A172 (cell line): ENCODE measurements around the gene SIPA1L3. TPM values are rescaled to one million over a fixed set of nuclear protein-coding genes. Genes with fewer than 3 reads are reported as not detected.
"Not testable (repeated sequence)": the region's sequence is repeated elsewhere in the genome, so short reads cannot be mapped to it uniquely, and the experiment has no call there.

ENCODE experiments used
- DNase-seq: peaks from one replicate; pipeline ENCODE4 v3.0.0-alpha.2; 2015; ENCODE audit warnings: low spot score
- total RNA-seq: library from RNA; depleted of rRNA; stranded (reverse); fragments of >200 nt; shearing (Covaris generic); gene quantifications from 2 replicates; pipeline ENCODE4 v1.2.3, GENCODE V29; 2014

Gene SIPA1L3
- total RNA-seq, 1 experiment from 2014 or later: 42.2 TPM

DNA sequence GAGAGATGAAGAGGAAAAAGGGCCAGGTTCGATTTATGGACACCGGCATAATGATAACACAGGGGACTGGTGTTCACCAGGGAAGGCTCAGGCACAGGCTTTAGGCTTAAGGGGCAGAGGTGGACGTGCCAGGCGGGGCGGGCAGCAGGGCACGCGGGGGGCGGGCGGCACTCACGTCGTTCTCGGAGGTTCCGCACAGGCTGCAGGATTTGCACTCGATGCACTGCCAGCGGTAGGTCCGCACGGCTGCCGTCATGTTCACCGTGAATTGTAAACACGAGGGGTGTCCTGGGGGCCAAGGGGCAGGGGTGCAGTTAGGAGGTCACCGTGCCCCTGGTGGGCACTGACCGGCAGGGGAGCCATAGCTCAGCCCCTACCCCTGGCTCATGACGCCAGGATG is 306.5 kb downstream of the SIPA1L3 start:
- DNase-seq: no peak

DNA sequence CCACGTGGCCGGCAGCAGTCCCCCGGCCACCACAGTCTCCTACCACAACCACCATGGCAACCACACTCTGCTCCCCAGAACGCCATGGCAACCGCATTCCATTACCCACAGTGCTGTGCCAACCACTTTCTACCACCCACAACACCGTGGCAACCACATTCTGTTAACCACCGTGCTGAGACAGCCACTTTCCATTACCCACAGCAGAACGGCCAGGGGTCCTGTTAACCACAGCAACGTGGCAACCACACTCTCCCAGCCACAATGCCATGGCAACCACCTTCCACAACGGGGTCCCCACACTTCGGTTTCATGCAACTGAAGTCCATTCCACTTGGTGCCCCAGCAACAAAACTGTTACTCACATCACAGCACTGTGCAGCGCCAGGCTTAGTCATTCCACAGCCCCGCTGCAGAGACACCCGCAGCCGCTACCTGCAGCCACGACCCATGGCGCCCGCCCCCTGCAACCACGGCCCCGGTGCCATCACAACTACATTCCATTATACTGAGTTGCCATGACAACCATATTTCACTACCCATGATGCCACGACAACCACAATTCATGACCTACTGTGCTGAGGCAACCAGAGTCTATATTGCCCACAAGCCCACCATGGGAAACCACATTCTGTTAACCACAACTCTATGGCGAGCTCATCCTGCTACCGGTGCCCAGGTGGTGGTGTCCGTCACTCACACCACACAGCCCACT is 307.1 kb downstream of the SIPA1L3 start:
- DNase-seq: peak; percentile 86

DNA sequence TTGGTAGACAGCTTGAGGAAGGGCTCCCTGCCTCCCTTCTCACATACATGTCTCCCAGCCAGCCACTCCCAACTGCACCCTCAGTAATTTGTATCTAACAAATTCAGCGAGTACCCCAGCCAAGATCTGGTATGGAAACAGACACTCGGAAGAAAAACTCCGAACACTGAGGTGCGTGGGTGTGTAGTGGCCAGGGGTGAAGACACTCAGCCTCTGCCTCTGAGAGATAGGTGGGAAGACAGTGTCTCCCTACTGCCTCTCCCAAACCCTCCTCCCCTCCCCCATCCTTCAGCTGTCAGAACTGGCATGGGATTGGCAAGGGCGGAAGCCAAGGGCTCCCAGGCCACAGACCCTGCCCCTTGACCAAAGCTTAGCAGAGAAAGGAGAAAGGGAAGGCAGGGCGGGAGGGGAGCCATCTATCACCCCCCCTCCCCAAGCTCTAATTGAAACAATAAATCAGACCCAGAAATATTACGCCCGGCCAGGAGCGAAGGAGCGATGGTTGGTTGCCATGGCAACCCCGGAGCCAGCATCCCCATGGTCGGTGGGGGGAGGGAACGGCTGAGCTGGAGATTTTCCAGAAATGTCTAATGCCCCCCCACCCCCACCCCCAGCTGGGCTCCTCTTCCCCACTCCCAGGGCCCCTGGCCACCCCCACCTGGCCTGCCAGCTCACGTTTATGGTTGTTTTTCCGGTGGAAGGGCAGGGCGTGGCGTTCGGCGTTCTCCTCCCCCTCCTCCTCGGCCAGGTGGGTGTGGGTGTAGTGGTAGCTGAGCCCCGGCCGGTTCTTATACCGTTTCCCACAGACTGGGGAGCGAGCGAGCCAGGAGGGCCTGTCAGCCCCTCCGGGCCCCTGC is 310.0 kb downstream of the SIPA1L3 start:
- no peak for DNase-seq

DNA sequence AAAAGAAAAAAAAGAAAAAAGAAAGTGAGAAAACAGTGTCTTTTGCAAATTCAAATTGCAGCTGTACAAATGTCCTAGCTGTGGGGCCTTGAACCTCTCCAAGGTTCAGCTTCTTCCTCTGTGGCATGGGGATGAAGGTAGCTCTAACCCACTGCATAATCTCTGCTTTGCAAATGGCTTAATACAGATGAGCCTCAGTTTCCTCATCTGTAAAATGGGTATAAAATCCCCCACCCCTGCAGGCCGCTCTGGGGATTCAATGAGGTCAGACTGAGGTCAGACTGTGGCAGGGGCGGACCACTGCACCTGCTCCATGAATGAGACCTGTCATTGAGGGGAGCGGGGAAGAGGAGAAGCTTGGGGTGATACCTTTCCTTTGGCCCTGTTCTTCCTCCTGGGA is 311.2 kb downstream of the SIPA1L3 start:
- DNase-seq: no peak

DNA sequence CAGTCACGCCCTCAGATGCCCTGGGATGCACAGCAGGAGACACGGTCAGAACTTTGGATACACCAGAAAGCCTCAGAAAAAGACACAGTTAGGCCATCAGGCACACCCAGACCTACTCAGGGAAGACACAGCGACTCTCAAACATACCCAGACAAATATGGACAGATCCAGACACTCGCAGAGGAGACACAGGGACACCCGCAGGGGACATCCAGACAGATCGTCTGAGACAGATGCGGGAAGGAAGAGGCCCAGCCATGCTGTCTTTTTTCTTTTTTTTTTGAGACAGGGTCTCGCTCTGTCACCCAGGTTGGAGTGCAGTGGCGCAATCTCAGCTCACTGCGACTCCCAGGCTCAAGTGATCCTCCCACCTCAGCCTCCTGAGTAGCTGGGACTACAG is 312.2 kb downstream of the SIPA1L3 start:
- DNase-seq: no peak

DNA sequence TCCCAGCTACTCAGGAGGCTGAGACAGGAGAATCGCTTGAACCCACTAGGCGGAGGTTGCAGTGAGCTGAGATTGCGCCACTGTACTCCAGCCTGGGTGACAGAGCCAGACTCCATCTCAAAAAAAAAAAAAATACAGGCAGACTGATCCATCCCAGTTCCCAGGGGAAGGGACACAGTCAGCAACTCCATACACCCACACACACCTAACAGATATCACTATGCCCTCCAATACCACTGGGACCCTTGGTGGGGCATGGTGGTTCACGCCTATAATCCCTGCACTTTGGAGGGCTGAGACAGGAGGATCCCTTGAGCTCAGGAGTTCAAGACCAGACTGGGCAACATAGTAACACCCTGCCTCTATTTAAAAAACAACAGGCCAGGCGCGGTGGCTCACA is 314.4 kb downstream of the SIPA1L3 start:
- DNase-seq: no peak

DNA sequence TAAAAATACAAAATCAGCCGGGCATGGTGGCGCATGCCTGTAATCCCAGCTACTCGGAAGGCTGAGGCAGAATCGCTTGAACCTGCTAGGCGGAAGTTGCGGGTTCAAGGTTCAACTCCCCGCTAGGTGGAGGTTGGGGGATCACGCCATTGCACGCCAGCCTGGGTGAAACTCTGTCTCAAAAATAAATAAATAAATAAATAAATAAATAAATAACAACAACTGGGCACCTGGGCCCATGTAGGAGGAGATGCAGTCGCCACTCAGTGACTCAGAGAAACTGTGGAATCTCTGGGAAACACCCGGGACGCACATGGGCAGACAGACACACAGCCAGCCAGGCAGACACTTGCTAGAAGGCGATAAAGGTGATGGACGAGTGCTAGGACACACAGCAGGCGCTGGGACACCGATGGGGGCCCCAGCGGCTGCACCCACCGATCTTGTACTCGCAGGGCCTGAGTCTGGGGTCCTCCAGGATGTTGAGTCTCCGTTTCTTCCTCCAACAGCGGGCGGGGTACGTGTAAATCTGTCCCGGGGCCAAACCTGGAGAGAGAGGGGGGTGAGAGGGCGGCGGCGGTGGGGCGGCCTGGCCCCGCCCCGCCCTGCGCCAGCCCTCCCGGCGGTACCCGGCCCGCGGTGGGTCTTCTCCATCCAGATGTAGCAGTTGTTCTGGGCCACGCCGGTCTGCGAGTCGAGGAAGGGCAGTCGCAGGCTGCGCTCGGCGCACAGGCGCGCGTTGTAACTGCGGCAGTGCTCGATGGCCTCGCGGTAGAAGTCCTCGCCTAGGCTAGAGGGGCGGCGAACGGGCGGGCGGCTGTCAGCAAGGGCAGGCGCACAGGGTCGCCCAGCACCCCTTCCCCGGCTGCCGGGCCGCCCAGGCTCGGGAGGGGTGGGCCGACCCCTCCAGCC is 315.2 kb downstream of the SIPA1L3 start:
- DNase-seq: no peak

DNA sequence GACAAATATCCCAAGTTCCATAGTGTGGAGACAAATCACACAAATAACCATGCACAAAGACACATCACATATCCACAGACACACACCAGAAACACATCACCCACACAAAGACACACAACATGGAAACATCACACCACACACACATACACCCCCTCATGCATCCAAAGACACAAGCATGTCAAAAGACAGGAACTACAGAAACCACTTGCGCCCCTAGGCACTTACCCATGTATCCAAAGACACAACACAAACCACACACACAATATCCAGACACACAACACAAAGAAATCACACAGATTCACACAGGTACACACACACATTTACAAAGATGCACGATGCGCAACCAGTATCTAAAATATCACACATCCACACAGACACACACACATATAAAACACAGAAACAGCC is 316.1 kb downstream of the SIPA1L3 start:
- no peak for DNase-seq

DNA sequence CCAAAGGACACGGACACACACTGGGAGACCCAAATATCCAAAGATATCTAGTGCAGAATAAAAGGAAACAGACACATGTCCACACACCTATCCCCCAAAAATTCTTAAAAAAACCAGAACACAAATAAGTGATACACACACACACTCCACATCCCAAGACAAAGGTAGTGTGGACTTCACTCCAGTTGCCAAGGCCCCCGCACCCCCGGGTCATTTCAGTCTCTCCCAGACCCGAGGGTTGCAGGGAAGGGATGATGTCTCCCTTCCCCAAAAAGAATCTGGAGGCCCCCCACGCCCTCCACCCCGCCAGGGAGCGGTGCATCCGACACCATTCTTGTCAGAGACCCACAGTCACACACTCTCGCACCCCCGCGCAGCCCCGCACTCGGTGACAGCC is 316.6 kb downstream of the SIPA1L3 start:
- DNase-seq: no peak

DNA sequence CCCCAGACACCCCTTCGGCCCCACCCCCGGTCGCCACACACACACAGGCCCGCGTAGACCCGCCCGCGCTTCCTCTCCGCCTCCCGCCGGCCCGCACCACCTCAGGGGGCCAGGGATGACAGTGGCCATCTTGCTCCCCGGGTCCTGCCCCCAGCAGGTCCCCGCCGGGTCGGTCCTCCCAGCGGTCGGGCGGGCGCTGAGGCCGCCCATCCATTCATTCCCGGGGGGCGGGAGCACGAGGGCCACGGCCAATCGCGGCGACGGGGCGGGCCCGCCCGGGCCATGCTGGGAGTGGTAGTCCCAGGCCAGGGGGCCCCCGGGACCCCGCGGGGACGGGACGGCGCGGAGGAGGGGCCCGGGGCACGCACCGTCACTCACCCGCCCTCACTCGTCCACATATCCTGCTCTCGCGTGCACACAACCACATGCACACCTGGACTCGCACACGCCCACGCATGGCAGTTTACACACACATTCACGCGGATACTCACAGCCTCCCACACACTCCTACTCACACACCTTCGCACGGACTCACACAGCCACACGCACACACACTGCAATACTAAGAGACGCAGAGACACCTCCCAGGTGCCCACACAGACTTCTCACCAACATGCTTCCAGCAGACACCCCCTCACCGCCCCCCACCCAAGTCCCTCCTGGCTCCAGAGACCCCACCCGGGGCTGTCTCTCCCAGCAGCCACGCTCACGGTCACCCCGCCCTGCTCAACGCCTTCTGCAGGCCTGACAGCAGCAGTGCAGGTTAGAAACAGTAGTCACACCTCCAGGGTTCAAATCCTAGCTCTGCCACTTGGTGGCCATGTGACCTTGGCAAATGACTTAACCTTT is 317.2 kb downstream of the SIPA1L3 start, which contains the start of gene DPF1:
Gene DPF1 (minus strand): TSS at position 209 of the 849 bp plus-strand sequence. CDS start 80 bp downstream, at position 129.
- peak; percentile 60 for DNase-seq

DNA sequence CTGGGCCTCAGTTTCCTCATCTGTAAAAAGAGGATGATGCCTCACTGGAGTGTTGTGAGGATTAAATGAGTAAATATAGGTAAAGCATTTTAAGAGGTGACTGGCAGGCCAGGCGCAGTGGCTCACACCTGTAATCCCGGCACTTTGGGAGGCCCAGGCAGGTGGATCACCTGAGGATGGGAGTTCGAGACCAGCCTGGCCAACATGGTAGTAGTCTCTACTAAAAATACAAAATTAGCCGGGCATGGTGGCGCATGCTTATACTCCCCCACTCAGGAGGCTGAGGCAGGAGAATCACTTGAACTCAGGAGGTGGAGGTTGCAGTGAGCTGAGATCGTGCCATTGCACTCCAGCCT is 317.8 kb downstream of the SIPA1L3 start:
- not testable (repeated sequence) for DNase-seq

DNA sequence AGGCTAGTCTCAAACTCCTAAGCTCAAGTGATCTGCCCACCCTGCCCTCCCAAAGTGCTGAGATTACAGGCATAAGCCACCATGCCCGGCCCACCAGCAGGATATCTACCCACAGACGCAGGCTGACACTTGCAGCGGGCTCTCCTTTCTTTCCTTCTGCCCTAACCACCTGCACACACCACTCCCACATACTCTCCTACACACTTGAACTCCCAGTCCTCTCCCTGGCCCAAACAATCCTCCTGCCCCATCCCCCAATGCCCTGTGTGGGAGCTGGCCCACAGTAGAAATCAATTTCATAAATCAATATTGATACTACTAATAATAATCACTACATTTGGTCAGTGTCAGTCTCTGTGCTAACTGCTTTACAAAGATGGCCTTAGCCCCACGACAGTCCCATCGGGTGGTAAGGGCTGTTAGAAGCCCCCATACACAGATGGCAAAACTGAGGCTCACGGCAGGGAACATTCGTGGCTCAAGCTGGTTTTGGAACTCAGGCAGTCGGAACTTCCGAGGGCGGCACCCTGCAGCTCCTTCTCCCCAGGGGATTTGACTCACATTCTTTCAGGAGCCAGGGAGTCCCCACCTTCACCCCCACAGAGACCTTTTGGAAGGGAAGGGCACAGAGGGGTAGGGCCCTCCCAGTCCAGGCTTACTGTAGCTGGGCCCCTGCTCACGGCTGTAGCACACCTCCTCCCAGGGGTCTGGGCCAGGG is 320.4 kb downstream of the SIPA1L3 start:
- no peak for DNase-seq

DNA sequence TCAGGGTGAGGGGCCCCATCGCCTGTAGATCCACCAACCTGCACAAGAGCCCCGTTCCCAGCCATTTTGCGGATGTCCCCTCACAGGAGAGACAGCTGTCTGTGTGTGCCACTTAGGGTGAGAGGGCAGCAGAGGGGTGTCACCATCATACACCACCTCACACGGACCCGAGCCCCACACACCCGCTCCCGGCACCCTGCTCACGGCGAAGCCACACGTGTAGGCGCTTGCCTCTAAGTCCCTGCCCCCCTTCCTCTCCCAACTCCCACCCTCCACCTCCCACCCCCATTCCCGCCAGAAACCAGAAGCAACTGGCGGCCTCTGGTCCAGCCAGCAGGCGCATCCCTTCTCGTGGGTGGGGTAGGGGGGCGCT is 321.0 kb downstream of the SIPA1L3 start:
- DNase-seq: no peak

DNA sequence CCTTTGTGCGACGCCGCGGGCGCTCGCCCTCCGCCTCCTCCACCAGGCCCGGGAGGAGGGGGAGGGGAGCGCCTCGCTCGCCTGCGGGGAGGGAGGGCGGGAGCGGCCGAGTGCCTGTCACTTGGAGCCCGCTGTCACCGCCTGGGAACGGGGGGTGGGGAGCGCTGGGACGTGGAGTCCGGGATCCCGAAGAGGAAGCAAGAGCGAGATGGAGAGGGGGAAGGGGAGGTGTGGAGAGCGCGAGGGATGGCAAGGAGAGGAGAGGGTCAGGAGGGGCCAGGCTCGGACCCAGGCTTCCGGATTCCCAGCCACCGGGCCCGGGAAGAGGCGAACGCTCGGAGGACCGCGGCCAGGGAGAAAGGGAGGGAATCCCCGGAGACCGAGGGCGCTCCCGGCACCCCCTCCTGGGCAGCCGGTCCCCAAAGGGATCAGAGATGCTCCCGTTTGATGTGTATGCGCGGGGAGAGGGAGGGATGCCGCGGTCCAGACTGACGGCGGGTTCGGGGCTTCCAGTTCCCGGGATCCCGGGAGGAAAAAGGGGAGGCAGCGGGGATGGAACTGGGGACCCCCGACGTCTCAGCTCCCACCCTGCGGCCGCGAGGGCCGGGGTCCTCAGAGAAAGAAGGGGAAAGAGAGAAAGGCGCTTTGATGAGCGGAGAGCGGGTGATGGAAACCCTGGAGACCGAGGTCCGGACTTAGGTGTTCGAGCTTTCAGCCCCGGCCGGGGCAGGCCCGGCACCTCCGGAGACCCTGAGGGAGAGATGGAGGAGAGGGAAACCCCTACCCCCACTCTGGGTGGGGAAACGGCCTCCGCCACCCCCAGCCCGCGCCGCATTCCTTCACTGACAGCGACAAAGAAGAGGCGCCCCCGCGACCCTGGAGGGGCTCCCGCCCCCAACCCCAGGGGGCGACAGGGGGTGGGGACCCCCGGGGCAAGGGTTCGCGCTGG is 321.8 kb downstream of the SIPA1L3 start:
- DNase-seq: no peak

DNA sequence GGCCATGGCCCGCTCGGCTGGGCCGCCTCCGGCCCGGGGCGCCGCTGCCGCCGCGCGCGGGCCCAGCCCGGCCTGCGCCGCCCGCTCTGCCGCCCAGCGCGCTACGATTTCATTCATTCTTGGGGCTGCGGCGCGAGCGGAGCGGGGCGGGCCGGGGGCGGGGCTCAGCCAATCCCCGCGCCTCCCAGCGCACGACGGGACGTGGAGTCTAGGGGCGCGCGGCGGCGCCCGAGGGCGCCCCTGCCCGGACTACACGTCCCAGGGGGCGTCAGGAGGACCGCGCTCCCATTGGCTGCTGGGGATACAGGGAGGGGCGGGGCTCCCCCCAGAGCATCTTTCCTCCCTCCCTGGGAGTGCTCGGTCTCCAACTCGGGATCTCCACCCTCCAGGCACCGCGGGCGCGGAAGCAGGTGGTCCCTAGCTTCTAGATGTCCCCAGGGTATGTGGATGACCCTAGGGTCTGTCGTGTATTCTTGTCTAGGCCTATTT is 322.6 kb downstream of the SIPA1L3 start:
- DNase-seq: peak; percentile 81

DNA sequence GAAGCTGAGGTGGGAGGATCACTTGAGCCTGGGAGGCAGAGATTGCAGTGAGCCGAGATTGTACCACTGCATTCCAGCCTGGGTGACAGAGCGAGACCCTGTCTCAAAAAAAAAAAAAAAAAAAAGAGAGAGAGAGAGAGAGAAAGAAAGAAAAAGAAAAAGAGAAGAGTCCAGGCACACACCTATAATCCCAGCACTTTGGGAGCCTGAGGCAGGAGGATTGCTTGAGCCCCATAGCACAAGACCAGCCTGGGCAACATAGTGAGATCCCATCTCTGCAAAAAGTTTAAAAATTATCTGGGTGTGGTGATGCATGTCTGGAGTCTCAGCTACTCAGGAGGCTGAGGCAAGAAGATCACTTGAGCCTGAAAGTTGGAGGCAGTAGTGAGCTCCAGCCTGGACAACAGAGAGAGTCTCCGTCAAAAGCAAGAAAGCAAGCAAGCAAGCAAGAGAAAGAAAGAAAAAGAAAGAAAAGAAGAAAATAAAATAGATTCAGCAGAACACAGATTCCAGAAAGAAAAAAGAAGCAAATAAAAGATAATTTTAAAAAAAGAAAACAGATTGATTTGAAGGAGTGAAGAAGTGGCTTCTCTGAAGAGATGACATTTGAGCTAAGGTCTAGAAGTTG is 323.6 kb downstream of the SIPA1L3 start:
- DNase-seq: not testable (repeated sequence)

DNA sequence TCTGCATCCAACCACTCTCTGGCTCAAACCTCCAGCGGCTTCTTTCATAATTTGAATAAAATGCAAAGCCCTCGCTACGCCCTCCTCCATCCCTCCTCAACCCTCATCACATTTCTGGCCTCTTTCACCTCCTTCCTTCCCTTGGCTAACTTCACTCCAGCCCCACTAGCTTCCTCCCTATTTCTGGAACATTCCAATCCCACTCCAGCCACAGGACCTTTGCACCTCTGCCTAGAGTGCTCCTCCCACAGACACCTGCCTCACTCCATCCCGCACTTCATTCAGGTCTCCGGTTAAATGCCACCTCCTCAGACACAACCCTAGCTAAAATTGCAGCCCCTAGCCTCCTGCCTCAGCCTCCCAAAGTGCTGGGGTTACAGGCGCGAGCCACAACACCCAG is 324.9 kb downstream of the SIPA1L3 start:
- no peak for DNase-seq

DNA sequence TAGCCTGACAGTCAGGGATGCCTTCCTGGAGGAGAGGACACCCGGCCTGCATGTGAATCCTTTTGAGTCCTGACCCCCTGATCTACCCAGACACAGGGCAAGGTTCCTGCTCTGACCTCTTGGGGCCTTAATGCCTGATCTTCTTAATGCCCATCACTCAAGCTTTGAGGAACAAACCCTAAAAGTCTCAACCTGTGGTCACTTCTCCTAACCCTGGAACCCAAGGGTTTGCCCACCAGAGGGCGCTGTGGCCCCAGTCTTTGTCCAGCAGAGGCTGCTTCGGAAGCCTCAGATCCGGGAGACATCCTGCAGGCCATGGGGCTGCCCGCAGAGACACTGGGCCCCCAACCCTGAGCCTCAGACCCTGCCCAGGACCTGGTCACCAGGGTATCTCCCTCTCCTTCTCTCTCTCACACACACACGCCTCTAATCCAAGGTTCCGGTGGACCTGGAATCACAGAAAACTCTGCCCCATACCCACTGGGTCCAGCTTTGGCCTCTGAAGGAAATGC is 326.8 kb downstream of the SIPA1L3 start:
- peak; percentile 66 for DNase-seq
